HEK293 (cell line): ENCODE data around the gene EXOSC2.

Source experiments
- CTCF ChIA-PET: fragments of 350-600 bp; formaldehyde crosslinking; extraction: SDS; loops from one replicate; lab custom pipeline; 2021; ENCODE audit warnings: antibody characterized with exemption; lab: Yijun Ruan, JAX
- POLR2A ChIA-PET: fragments of 300-600 bp; formaldehyde crosslinking; extraction: SDS; loops from one replicate; lab custom pipeline; 2020; ENCODE audit warnings: antibody characterized with exemption, inconsistent platforms; lab: Yijun Ruan, JAX
- H3K27ac ChIP-seq: fragments of 200-500 bp; sonication (Bioruptor generic); 2 replicates; pipeline ENCODE4 v1.5.1; 2014; ENCODE audit warnings: low read depth, low read length, control low read depth, inconsistent platforms; ENCODE audit errors: extremely low read depth
- H3K36me3 ChIP-seq, 2 experiments: fragments of 200-500 bp in 1 of 2; sonication (Bioruptor generic) in 1 of 2; 1 replicate in 1 of 2; 2 replicates in 1 of 2; pipeline ENCODE4 v1.5.1; 2014 to 2017; ENCODE audit warnings: inconsistent platforms in 2 of 2, low read length in 2 of 2; ENCODE audit not compliant: control insufficient read depth in 2 of 2, insufficient read depth in 1 of 2
- H3K4me1 ChIP-seq: fragments of 200-500 bp; sonication (Bioruptor generic); 2 replicates; pipeline ENCODE4 v1.5.1; 2014; ENCODE audit warnings: mild to moderate bottlenecking, low read length, inconsistent platforms; ENCODE audit not compliant: control insufficient read depth, insufficient read depth
- H3K4me3 ChIP-seq: 2 replicates; pipeline ENCODE4 v1.5.1; 2011; ENCODE audit warnings: low read depth, mild to moderate bottlenecking, control low read depth, low read length, moderate library complexity
- H3K9me3 ChIP-seq: fragments of 200-500 bp; sonication (Bioruptor generic); 2 replicates; pipeline ENCODE4 v1.5.1; 2014; ENCODE audit warnings: low read depth, low read length, inconsistent platforms; ENCODE audit not compliant: control insufficient read depth, insufficient read depth
- GLIS1 ChIP-seq: fragments of 450-650 bp; formaldehyde crosslinking; IDR thresholded peaks from 2 replicates; pipeline ENCODE4 v1.5.1; 2016; ENCODE audit warnings: missing biosample characterization, missing genetic modification characterization
- GLIS2 ChIP-seq: fragments of 450-650 bp; formaldehyde crosslinking; IDR thresholded peaks from 2 replicates; pipeline ENCODE4 v1.5.1; 2016; ENCODE audit warnings: missing biosample characterization, missing genetic modification characterization
- KLF16 ChIP-seq: fragments of 450-650 bp; formaldehyde crosslinking; IDR thresholded peaks from 2 replicates; pipeline ENCODE4 v1.5.1; 2017; ENCODE audit warnings: missing biosample characterization, missing genetic modification characterization
- PRDM4 ChIP-seq: fragments of 450-650 bp; formaldehyde crosslinking; IDR thresholded peaks from 2 replicates; pipeline ENCODE4 v1.5.1; 2017; ENCODE audit warnings: missing biosample characterization, missing genetic modification characterization
- ZBTB21 ChIP-seq: fragments of 450-650 bp; formaldehyde crosslinking; IDR thresholded peaks from 2 replicates; pipeline ENCODE4 v1.5.1; 2017; ENCODE audit warnings: missing biosample characterization, missing genetic modification characterization
- ZNF140 ChIP-seq: fragments of 450-650 bp; formaldehyde crosslinking; IDR thresholded peaks from 2 replicates; pipeline ENCODE4 v1.5.1; 2016; ENCODE audit warnings: missing biosample characterization, missing genetic modification characterization
- ZNF292 ChIP-seq: fragments of 450-650 bp; formaldehyde crosslinking; IDR thresholded peaks from 2 replicates; pipeline ENCODE4 v1.5.1; 2016; ENCODE audit warnings: low read depth, missing biosample characterization, missing genetic modification characterization, borderline replicate concordance
- ZNF335 ChIP-seq: fragments of 450-650 bp; formaldehyde crosslinking; conservative IDR thresholded peaks from 2 replicates; pipeline ENCODE4 v1.5.1; 2016; ENCODE audit warnings: missing biosample characterization, missing genetic modification characterization
- ZNF398 ChIP-seq: fragments of 450-650 bp; formaldehyde crosslinking; IDR thresholded peaks from 2 replicates; pipeline ENCODE4 v1.5.1; 2017; ENCODE audit warnings: missing biosample characterization, missing genetic modification characterization
- ZNF777 ChIP-seq: fragments of 450-650 bp; formaldehyde crosslinking; IDR thresholded peaks from 2 replicates; pipeline ENCODE4 v1.5.1; 2017; ENCODE audit warnings: missing biosample characterization, missing genetic modification characterization, borderline replicate concordance
- TF ChIP-seq, protein P1 (sequence below): fragments of 450-650 bp; formaldehyde crosslinking; IDR thresholded peaks from 2 replicates; pipeline ENCODE4 v1.5.1; 2016; ENCODE audit warnings: missing biosample characterization, missing genetic modification characterization
- TF ChIP-seq, protein P2 (sequence below): fragments of 450-650 bp; formaldehyde crosslinking; optimal IDR thresholded peaks from 2 replicates; pipeline ENCODE3; 2016; ENCODE audit warnings: missing biosample characterization, mild to moderate bottlenecking, missing genetic modification characterization

Gene EXOSC2

DNA sequence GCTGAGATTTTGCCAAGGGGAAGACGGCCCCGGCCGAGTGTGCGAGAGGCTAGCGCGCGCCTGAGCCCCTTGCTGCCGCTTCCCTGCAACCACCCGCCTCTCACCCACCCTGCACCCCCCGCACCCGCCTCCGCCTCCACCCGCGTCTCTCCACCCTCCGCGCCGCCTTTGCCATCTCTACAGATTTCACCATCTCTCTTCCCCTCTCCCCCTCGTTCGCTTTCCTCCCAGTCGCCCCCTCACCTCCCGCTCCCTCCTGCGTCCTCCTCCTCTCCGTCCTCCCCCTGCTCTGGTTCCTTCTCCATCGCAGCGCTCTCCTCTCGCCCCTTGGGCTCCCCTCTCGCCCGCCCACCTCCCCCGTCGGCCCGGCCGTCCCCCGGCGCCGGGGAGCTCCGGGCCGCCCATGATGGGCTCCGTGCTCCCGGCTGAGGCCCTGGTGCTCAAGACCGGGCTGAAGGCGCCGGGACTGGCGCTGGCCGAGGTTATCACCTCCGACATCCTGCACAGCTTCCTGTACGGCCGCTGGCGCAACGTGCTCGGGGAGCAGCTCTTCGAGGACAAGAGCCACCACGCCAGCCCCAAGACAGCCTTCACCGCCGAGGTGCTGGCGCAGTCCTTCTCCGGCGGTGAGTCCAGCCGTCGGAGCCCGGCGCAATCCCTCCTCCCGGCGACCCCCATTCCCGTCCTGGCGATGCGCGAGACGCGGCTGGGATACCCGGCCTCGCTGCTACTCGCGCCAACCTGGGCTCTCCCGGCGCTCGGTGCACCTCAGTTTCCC is 29.1 kb upstream of the EXOSC2 start, which contains the start of gene PRDM12 (continued):
- TF ChIP-seq GLIS2 (peak; percentile 55), PRDM4 (no peak), KLF16 (tag by site-specific recombination) (0 out of 2 replicates have a peak, but pooled peaks have one; percentile 8), GLIS1 (tag by site-specific recombination) (peak; percentile 42), ZNF292 (tag by site-specific recombination) (no peak), ZNF398 (peak; percentile 86), ZNF335 (tag by site-specific recombination) (peak; percentile 77)
- TF ChIP-seq, protein P1, sequence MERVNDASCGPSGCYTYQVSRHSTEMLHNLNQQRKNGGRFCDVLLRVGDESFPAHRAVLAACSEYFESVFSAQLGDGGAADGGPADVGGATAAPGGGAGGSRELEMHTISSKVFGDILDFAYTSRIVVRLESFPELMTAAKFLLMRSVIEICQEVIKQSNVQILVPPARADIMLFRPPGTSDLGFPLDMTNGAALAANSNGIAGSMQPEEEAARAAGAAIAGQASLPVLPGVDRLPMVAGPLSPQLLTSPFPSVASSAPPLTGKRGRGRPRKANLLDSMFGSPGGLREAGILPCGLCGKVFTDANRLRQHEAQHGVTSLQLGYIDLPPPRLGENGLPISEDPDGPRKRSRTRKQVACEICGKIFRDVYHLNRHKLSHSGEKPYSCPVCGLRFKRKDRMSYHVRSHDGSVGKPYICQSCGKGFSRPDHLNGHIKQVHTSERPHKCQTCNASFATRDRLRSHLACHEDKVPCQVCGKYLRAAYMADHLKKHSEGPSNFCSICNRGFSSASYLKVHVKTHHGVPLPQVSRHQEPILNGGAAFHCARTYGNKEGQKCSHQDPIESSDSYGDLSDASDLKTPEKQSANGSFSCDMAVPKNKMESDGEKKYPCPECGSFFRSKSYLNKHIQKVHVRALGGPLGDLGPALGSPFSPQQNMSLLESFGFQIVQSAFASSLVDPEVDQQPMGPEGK = peak; percentile 59; the same call in 1 of the 2 replicates

DNA sequence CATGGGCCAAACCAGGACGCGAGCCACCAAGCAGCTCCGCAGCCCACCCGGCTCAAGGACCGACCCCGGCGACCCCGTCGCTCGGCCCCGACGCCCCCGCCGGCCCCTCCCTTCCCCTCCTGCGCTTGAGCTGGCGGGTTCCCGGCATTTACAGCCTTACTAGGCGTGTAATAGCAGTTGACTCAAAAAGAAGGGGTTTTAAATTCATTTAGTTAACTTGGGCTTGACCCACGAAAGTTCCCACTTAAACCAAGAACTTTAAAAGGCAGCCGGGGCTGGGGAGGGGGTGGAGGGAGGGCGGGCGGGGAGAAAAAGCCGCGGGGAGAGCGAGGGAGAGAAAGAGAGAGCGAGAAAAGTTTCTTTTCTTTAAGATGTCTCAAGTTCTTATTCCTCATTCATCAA is 28.6 kb upstream of the EXOSC2 start:
- CTCF ChIA-PET = no interaction called here
- peak overlapping the region; percentile 14 for H3K4me3 ChIP-seq
- POLR2A ChIA-PET = interaction anchor here (0.6 to 1.6 kb wide), 2 partner anchors 8 to 28 kb away, joined by 4 to 9 read pairs; partner anchors contain the start of gene EXOSC2
- H3K36me3 ChIP-seq = no peaks in the 10 kb centered on the region
- H3K9me3 ChIP-seq = no peaks in the 10 kb centered on the region
- no peak overlapping the region for H3K27ac ChIP-seq
- TF ChIP-seq ZBTB21 (no peak), ZNF777 (0 out of 2 replicates have a peak, but pooled peaks have one; percentile 11), ZNF335 (tag by site-specific recombination) (no peak), ZNF140 (tag by site-specific recombination) (no peak)
- TF ChIP-seq, protein P2, sequence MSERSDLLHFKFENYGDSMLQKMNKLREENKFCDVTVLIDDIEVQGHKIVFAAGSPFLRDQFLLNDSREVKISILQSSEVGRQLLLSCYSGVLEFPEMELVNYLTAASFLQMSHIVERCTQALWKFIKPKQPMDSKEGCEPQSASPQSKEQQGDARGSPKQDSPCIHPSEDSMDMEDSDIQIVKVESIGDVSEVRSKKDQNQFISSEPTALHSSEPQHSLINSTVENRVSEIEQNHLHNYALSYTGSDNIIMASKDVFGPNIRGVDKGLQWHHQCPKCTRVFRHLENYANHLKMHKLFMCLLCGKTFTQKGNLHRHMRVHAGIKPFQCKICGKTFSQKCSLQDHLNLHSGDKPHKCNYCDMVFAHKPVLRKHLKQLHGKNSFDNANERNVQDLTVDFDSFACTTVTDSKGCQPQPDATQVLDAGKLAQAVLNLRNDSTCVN (tag by site-specific recombination) = peak; percentile 5
- no peaks in the 10 kb centered on the region; the same call in 1 of the 2 replicates for H3K4me1 ChIP-seq
